Astrocyte (in vitro differentiated cells and primary cell): ENCODE data around the gene RNF166. TPM values are rescaled to one million over a fixed set of nuclear protein-coding genes. Genes with fewer than 3 reads are reported as not detected.
A peak's percentile ranks its signal among the peaks of the same experiment; 100 is the strongest.

ENCODE experiments used
- DNase-seq: peaks from one replicate; pipeline ENCODE4 v3.0.0-alpha.2; 2010; ENCODE audit warnings: low read depth
- FAIRE-seq: peaks from 2 replicates; lab custom pipeline; 2011; peaks lifted over from hg19 to GRCh38; lab: Jason Lieb, UNC
- H2AFZ ChIP-seq: 2 replicates; pipeline ENCODE4 v1.6.0; 2012; ENCODE audit warnings: low read depth, low read length, inconsistent platforms
- H3K27ac ChIP-seq: 2 replicates; pipeline ENCODE4 v1.5.1; 2011; ENCODE audit warnings: low read depth, low read length, inconsistent platforms
- H3K27me3 ChIP-seq: 2 replicates; pipeline ENCODE4 v1.6.0; 2011; ENCODE audit warnings: low read length, inconsistent platforms; ENCODE audit not compliant: insufficient read depth
- H3K36me3 ChIP-seq: 2 replicates; pipeline ENCODE4 v1.5.1; 2011; ENCODE audit warnings: low read length, inconsistent platforms; ENCODE audit not compliant: insufficient read depth
- H3K4me1 ChIP-seq: 2 replicates; pipeline ENCODE4 v1.5.1; 2011; ENCODE audit warnings: low read length, inconsistent platforms; ENCODE audit not compliant: insufficient read depth
- H3K4me2 ChIP-seq: 2 replicates; pipeline ENCODE4 v1.6.0; 2012; ENCODE audit warnings: low read length, inconsistent platforms
- H3K4me3 ChIP-seq: 2 replicates; pipeline ENCODE4 v1.5.1; 2011; ENCODE audit warnings: low read depth, mild to moderate bottlenecking, low read length, inconsistent platforms; ENCODE audit not compliant: insufficient read depth
- H3K79me2 ChIP-seq: 2 replicates; pipeline ENCODE4 v1.6.0; 2012; ENCODE audit warnings: mild to moderate bottlenecking, low read length, inconsistent platforms; ENCODE audit not compliant: insufficient read depth
- H3K9ac ChIP-seq: 2 replicates; pipeline ENCODE4 v1.6.0; 2012; ENCODE audit warnings: mild to moderate bottlenecking, low read length, inconsistent platforms
- H3K9me3 ChIP-seq: 2 replicates; pipeline ENCODE4 v1.5.1; 2012; ENCODE audit warnings: low read depth, mild to moderate bottlenecking, low read length, inconsistent platforms; ENCODE audit not compliant: insufficient read depth
- H4K20me1 ChIP-seq: 2 replicates; pipeline ENCODE4 v1.6.0; 2012; ENCODE audit warnings: low read length, inconsistent platforms; ENCODE audit not compliant: insufficient read depth
- H3K27ac Mint-ChIP-seq: one replicate; pipeline ENCODE4 v1.8.0; 2021; ENCODE audit warnings: mild to moderate bottlenecking, mixed read lengths; ENCODE audit not compliant: unreplicated experiment
- H3K27me3 Mint-ChIP-seq: one replicate; pipeline ENCODE4 v1.8.0; 2021; ENCODE audit warnings: low read depth, mixed read lengths; ENCODE audit not compliant: unreplicated experiment
- H3K36me3 Mint-ChIP-seq: one replicate; pipeline ENCODE4 v1.8.0; 2021; ENCODE audit warnings: low read depth, mixed read lengths; ENCODE audit not compliant: unreplicated experiment
- H3K4me1 Mint-ChIP-seq: one replicate; pipeline ENCODE4 v1.8.0; 2021; ENCODE audit warnings: low read depth, mixed read lengths; ENCODE audit not compliant: unreplicated experiment
- H3K4me3 Mint-ChIP-seq: one replicate; pipeline ENCODE4 v1.8.0; 2021; ENCODE audit warnings: mild to moderate bottlenecking, moderate library complexity, mixed read lengths; ENCODE audit not compliant: unreplicated experiment
- H3K9me3 Mint-ChIP-seq: one replicate; pipeline ENCODE4 v1.8.0; 2021; ENCODE audit warnings: mild to moderate bottlenecking, mixed read lengths; ENCODE audit not compliant: unreplicated experiment
- CTCF ChIP-seq: IDR thresholded peaks from 2 replicates; pipeline ENCODE4 v1.5.1; 2011; ENCODE audit warnings: low read depth, mild to moderate bottlenecking, inconsistent platforms, low read length, moderate library complexity; ENCODE audit not compliant: insufficient read depth
- EZH2 ChIP-seq: IDR thresholded peaks from 2 replicates; pipeline ENCODE4 v1.6.1; 2012; ENCODE audit warnings: mild to moderate bottlenecking, low read length, inconsistent platforms; ENCODE audit not compliant: insufficient read depth
- total RNA-seq: library from RNA; stranded (reverse); gene quantifications from 2 replicates; pipeline ENCODE4 v1.2.1, GENCODE V29; 2021

RNF166 gene
- total RNA-seq, 1 donor from 2014 or later = 15.4 TPM

GRCh38 chr16:88673716-88674379 lies 32.4 kb downstream of the RNF166 start:
- H2AFZ ChIP-seq = no peak overlapping the region
- Mint-ChIP-seq H3K36me3 (peaks cover 5% of the 10 kb centered on the region), H3K4me1 (no peaks in the 10 kb centered on the region), H3K4me3 (no peak overlapping the region), H3K27ac (no peak overlapping the region), H3K9me3 (no peaks in the 10 kb centered on the region), H3K27me3 (no peaks in the 10 kb centered on the region)
- no peak overlapping the region for H3K9ac ChIP-seq
- H3K79me2 ChIP-seq = no peaks in the 10 kb centered on the region
- H3K9me3 ChIP-seq = no peaks in the 10 kb centered on the region
- H3K4me1 ChIP-seq = no peaks in the 10 kb centered on the region
- H3K4me2 ChIP-seq = no peak overlapping the region
- peaks cover 5% of the 10 kb centered on the region for H3K27me3 ChIP-seq
- H4K20me1 ChIP-seq = no peaks in the 10 kb centered on the region
- no peak overlapping the region for H3K4me3 ChIP-seq
- FAIRE-seq (no peak), DNase-seq (no peak)
- no peak for TF ChIP-seq CTCF
- TF ChIP-seq EZH2 = no peak
- H3K36me3 ChIP-seq = no peaks in the 10 kb centered on the region
- no peak overlapping the region for H3K27ac ChIP-seq

DNA sequence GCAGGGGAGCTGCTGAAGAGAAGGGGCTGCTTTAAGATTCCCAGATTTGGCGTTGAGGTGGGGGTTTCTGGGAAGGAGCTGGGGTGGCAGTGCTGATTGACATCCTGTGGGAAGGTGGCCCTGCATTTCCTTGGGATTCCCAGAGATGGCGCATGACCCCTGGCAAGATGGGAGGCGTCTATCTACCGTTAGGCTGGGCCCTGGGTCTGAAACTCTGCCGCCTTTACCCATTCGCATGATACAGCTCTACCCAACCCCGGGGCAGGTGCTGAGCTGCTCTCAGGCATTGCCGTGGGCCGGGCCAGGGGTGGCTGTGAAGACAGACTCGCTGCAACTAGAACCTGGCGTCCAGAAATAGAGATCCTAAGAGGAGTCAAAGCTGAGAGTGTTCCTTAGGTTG lies 33.4 kb downstream of the RNF166 start:
- Histone ChIP-seq H3K9me3 (no peaks in the 10 kb centered on the region), H3K4me1 (no peaks in the 10 kb centered on the region), H3K4me3 (no peak overlapping the region), H3K4me2 (no peak overlapping the region), H3K79me2 (no peaks in the 10 kb centered on the region), H3K27me3 (peaks cover 4% of the 10 kb centered on the region), H4K20me1 (no peaks in the 10 kb centered on the region), H2AFZ (no peak overlapping the region), H3K36me3 (no peaks in the 10 kb centered on the region), H3K27ac (no peak overlapping the region), H3K9ac (no peak overlapping the region)
- no peak for TF ChIP-seq EZH2
- peak; percentile 13 for TF ChIP-seq CTCF
- H3K4me3 Mint-ChIP-seq = no peak overlapping the region
- no peaks in the 10 kb centered on the region for H3K27me3 Mint-ChIP-seq
- H3K27ac Mint-ChIP-seq = no peak overlapping the region
- H3K9me3 Mint-ChIP-seq = no peaks in the 10 kb centered on the region
- no peak for DNase-seq
- H3K4me1 Mint-ChIP-seq = no peaks in the 10 kb centered on the region
- H3K36me3 Mint-ChIP-seq = peaks cover 8% of the 10 kb centered on the region
- no peak for FAIRE-seq

- Histone ChIP-seq H3K9me3 (no peaks in the 10 kb centered on the region), H3K27ac (no peak overlapping the region), H3K27me3 (no peaks in the 10 kb centered on the region), H3K4me1 (no peaks in the 10 kb centered on the region), H3K4me3 (no peak overlapping the region), H3K79me2 (no peaks in the 10 kb centered on the region), H3K4me2 (no peak overlapping the region), H3K36me3 (no peaks in the 10 kb centered on the region), H4K20me1 (peaks cover 5% of the 10 kb centered on the region), H2AFZ (no peak overlapping the region), H3K9ac (no peak overlapping the region)
- Mint-ChIP-seq H3K4me3 (no peak overlapping the region), H3K9me3 (no peaks in the 10 kb centered on the region), H3K36me3 (peaks cover 8% of the 10 kb centered on the region), H3K4me1 (peaks cover 2% of the 10 kb centered on the region), H3K27ac (no peak overlapping the region), H3K27me3 (no peaks in the 10 kb centered on the region)
- TF ChIP-seq CTCF (no peak), EZH2 (no peak)
- DNase-seq = no peak
- FAIRE-seq = no peak
Measured at GRCh38 chr16:88671806-88672205, 34.4 kb downstream of the RNF166 start.
